ENCODE measurements around the gene GRM4.
"Not testable (repeated sequence)": the region's sequence is repeated elsewhere in the genome, so short reads cannot be mapped to it uniquely, and the experiment has no call there.

Gene GRM4

GRCh38 chr6:34146021-34146782 lies at the start of gene GRM4:
TSS of gene GRM4 (minus strand) at chr6:34146087. CDS start at chr6:34133496, 12,591 bp downstream.
- no peak for FAIRE-seq
- no peak for DNase-seq (ENCODE audit: extremely low spot score, insufficient read length, low read depth)

- DNase-seq (ENCODE audit: extremely low spot score, insufficient read length, low read depth) (no peak), FAIRE-seq (no peak)
Observed at GRCh38 chr6:34194772-34195171, 48.9 kb upstream of the GRM4 start.

- DNase-seq (ENCODE audit: extremely low spot score, insufficient read length, low read depth) (no peak), FAIRE-seq (no peak)
Observed at GRCh38 chr6:34190504-34191122, 44.7 kb upstream of the GRM4 start.

- no peak for DNase-seq (ENCODE audit: extremely low spot score, insufficient read length, low read depth)
- FAIRE-seq: no peak
Observed at GRCh38 chr6:34189806-34190503, 44.1 kb upstream of the GRM4 start.

GRCh38 chr6:34184726-34185125 lies 38.8 kb upstream of the GRM4 start:
- not testable (repeated sequence) for DNase-seq (ENCODE audit: extremely low spot score, insufficient read length, low read depth); FAIRE-seq

GRCh38 chr6:34182751-34183531 lies 37.1 kb upstream of the GRM4 start:
- DNase-seq (ENCODE audit: extremely low spot score, insufficient read length, low read depth) (no peak), FAIRE-seq (peak; percentile 75)

- DNase-seq (ENCODE audit: extremely low spot score, insufficient read length, low read depth) (no peak), FAIRE-seq (no peak)
Observed at GRCh38 chr6:34181908-34182307, 36.0 kb upstream of the GRM4 start.

GRCh38 chr6:34179106-34179720 lies 33.3 kb upstream of the GRM4 start:
- FAIRE-seq (no peak), DNase-seq (ENCODE audit: extremely low spot score, insufficient read length, low read depth) (no peak)

- no peak for DNase-seq (ENCODE audit: extremely low spot score, insufficient read length, low read depth)
- FAIRE-seq: no peak
Observed at GRCh38 chr6:34178357-34179105, 32.6 kb upstream of the GRM4 start.

- FAIRE-seq: no peak
- DNase-seq (ENCODE audit: extremely low spot score, insufficient read length, low read depth): no peak
Observed at GRCh38 chr6:34177181-34177591, 31.3 kb upstream of the GRM4 start.

GRCh38 chr6:34176261-34177031 lies 30.6 kb upstream of the GRM4 start:
- no peak for DNase-seq (ENCODE audit: extremely low spot score, insufficient read length, low read depth)

GRCh38 chr6:34174846-34175399 lies 29.0 kb upstream of the GRM4 start:
- FAIRE-seq (no peak), DNase-seq (ENCODE audit: extremely low spot score, insufficient read length, low read depth) (no peak)

More at GRCh38 chr6:34176261-34177031, 30.6 kb upstream of the GRM4 start:
- FAIRE-seq: no peak

- FAIRE-seq: no peak
- DNase-seq (ENCODE audit: extremely low spot score, insufficient read length, low read depth): no peak
Observed at GRCh38 chr6:34172961-34173775, 27.3 kb upstream of the GRM4 start.

GRCh38 chr6:34170346-34170745 lies 24.5 kb upstream of the GRM4 start:
- DNase-seq (ENCODE audit: extremely low spot score, insufficient read length, low read depth) (no peak), FAIRE-seq (no peak)

GRCh38 chr6:34169897-34170296 lies 24.0 kb upstream of the GRM4 start:
- no peak for FAIRE-seq
- DNase-seq (ENCODE audit: extremely low spot score, insufficient read length, low read depth): no peak

GRCh38 chr6:34161857-34162515 lies 16.1 kb upstream of the GRM4 start:
- FAIRE-seq (no peak), DNase-seq (ENCODE audit: extremely low spot score, insufficient read length, low read depth) (no peak)

GRCh38 chr6:34159844-34160243 lies 14.0 kb upstream of the GRM4 start:
- no peak for FAIRE-seq
- no peak for DNase-seq (ENCODE audit: extremely low spot score, insufficient read length, low read depth)
